Stimulated activated CD8-positive, alpha-beta memory T cell treated with anti-CD3 and anti-CD28 coated beads, Interleukin-4, amount 100 ng/mL, for 48 hours (primary cell): ENCODE data around the gene AKR7A2.

Source experiments
- DNase-seq: peaks from one replicate; pipeline ENCODE4 v3.0.0-alpha.2; 2020

The AKR7A2 gene

GRCh38 chr1:19311931-19312781 lies at the start of gene AKR7A2, which contains the start of gene SLC66A1:
Gene AKR7A2 (minus strand): TSS chr1:19312144. CDS start chr1:19312124, 20 bp downstream.
Gene SLC66A1 (plus strand): TSS chr1:19312326. CDS start chr1:19317678, 5,352 bp downstream.
- DNase-seq: peak; percentile 93

DNA sequence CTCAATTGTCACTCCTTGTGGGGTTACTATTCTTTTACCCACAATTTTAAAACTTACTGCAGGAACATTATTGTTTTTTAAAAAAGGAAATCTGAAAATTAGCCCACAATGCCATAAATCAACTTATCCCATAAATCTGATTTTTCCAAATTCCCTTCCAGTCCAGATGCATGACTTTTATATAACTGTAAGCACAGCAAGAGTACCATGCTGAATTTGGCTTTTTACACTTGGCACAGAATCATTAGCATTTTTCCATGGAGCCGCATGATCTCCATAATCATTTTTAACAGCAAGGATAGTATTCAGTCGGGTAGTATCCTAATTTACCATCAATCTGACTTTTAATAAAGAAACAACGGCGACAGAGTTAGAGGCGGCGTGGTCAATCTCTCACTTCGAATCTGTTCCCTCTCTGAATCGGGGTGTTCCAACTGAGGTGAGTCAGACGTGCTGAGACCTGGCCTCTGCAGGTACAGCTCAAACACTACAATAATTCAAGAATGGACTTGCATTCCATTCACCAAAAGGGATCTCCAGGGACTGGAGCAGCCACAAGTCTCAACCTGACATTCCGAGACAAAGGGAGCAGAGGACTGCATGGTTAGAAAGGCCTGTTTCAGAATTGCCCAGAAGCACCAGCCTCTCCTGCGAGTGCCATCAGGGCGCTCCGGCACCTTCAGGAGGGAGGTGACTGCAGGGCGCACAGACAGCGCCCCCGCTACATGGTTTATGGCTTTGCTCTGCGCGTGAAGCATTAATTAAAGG lies 49.1 kb upstream of the AKR7A2 start:
- no peak for DNase-seq

- no peak for DNase-seq
Observed at GRCh38 chr1:19360432-19360831, 48.5 kb upstream of the AKR7A2 start.

GRCh38 chr1:19360016-19360415 lies 48.1 kb upstream of the AKR7A2 start:
- DNase-seq: no peak

DNA sequence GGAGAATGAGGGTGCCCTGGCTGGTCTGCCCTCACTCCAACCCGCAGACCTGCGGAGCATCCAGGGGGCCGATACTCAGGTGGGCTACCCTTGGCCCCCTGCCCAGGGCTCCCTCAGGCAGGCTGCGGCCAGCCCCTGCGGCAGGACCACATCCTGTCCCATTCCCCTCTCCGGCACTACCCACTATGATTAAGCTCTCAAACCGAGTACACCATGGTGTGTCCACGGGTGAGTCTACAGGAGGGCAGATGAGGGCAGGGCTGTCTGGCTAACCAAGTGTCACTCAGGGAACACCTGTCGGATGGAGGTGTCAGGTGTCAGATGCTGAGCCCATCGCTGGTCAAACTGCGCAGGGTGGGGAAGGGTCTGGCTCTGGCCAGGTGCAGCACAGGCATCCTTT lies 47.4 kb upstream of the AKR7A2 start:
- no peak for DNase-seq

- DNase-seq: no peak
Observed at GRCh38 chr1:19358710-19359109, 46.8 kb upstream of the AKR7A2 start.

DNA sequence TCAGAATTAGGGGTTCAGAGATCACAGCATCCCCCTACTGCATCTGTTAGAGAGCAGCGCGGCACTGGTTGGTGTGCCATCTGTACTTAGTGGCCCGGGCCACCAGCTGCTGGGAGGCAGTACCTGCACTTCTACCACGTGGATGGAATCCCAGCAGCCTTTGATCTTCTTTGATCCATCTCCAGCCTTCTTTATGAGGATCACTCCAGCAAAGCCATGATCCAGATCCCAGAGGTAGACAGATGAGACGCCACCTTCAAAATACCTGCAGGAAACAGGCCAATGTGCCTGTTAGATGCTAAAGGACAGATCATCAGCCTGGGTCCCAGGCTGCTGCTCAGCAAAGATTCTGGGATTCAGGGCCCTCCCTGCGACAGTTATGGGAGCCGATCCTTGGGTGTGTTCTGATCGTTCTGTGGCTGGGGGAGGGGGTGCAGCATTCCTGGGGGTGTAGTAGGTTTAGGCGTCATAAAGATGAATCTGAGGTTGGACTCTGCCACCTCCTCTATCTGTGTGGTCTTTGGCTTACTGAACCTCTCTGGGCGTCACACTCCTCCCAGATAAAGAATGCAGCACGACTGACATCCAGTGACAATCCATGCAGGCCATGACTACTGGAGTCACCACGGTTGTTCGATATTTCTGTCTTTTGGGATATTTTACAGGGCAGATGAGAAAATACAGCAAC lies 45.5 kb upstream of the AKR7A2 start:
- no peak for DNase-seq

GRCh38 chr1:19356266-19356665 lies 44.3 kb upstream of the AKR7A2 start:
- DNase-seq: no peak

GRCh38 chr1:19354531-19354981 lies 42.6 kb upstream of the AKR7A2 start:
- no peak for DNase-seq

DNA sequence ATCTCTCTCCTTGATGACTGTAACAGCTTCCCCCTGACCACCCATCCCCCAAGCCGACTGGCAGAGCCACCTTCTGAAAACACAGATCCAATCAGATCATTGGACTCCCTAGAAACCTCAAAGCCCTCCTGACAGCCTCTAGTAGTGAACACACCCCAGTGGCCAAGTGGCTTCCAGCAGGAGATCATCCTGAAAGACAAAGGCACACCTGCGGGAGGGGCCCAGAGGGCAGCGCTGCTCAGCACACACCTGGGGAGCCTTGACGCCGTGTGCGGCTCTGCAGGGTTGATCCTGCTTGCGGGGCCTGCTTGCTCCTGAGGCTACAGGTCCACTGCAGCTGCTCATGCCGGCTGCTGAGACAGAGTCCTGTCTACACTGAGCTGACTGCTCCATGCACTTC lies 41.7 kb upstream of the AKR7A2 start:
- no peak for DNase-seq

GRCh38 chr1:19352839-19353238 lies 40.9 kb upstream of the AKR7A2 start:
- no peak for DNase-seq

- no peak for DNase-seq
Observed at GRCh38 chr1:19351873-19352272, 39.9 kb upstream of the AKR7A2 start.

DNA sequence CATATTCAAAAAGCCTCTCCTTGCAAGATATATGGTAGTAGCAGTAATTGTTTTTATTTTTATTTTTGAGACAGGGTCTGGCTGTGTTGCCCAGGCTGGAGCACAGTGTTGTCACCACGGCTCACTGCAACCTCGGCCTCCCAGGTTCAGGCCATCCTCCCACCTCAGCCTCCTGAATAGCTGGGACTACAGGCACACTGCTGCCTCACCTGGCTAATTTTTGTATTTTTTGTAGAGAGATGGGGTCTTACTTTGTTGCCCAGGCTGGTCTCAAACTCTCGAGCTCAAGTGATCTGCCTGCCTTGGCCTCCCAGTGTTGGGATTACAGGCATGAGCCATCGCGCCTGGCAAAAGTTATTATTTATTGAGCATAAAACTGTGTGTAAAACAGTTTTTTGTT lies 38.6 kb upstream of the AKR7A2 start:
- no peak for DNase-seq

- no peak for DNase-seq
Observed at GRCh38 chr1:19349999-19350398, 38.1 kb upstream of the AKR7A2 start.

DNA sequence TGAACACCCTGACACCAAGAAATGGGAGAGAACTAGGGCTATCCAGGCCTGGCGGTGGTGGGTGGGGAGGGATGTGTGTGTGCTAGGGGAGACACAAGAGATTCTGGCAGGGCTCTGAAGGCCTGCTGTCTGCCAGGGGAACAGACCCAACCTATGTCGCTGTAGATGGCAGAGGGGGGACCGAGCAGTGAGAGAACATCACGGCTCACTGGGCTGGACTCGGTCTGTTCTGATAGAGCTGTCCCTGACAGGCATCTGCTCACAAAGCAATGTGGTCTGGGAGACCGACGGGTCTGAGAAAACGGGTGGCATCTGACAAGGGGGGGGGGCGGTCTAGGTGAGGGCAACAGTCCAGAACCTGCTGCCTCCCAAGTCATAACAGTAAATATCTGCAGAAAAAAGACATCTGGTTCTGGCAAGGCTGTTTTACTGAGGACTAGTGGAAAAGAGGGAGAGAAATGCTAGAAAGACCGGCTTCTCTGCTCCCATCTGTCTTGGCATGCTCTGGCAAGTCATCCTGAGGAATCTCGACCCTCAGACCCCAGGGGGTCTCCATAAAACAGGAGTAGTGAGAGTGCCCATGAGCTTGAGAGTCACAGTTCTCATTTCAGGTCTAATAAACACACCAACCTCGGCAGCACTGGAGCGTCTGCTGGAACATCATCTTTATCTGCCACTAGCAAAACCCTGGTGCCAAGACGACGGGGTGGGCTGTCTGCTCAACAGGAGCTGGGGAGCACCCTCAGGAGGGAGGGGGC lies 36.7 kb upstream of the AKR7A2 start:
- DNase-seq: no peak

DNA sequence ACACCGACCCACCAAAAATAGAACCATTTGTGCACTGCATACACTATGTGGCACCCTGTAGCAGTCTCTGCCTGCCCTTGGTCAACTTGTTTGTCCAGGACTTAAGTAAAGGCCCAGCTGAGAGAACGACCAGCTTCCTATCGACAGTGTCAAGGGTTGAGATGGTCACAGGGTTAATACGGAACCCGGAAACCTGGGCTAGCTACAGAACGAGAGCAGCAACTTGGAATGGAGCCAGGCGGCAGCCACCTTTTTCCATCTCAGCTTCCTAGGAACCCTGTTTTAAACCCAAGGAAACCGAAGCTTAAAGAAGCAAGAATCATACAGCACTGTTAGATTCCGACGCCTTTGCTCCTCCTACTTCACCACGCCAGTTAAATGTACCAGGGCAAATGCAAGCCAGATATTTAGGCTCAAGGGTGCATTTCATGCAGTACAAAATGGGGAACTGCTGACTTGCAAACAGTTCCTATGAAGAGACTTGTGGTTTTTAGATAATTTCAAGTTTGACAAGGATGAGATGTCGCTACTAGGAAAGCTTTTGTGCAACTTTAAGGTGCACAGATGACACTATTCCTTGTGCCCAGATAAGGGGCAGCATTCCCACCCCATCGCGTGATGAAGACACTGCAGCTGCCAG lies 35.7 kb upstream of the AKR7A2 start:
- DNase-seq: no peak

DNA sequence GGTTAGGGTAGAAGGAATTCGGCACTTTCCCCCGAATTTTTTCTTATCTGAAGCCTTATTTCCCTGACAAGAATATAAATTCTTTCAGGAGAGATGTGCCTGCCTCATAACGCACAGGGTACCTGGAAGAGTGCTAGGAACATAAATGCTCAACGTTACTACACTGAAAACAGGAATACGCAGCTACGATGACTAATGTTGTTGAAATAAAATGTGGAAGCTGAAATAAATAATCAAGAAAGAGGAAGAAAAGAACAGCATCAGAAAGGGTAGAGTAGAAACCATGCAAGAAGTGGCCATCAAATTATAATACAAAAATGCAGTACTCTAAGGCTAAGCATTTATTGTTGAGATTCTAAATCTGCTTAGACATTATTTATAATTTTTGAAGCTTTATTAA lies 34.1 kb upstream of the AKR7A2 start:
- DNase-seq: no peak

- DNase-seq: no peak
Observed at GRCh38 chr1:19345391-19345790, 33.4 kb upstream of the AKR7A2 start.

GRCh38 chr1:19344831-19345230 lies 32.9 kb upstream of the AKR7A2 start:
- DNase-seq: no peak

- DNase-seq: peak; percentile 73
Observed at GRCh38 chr1:19344372-19344810, 32.4 kb upstream of the AKR7A2 start.

DNA sequence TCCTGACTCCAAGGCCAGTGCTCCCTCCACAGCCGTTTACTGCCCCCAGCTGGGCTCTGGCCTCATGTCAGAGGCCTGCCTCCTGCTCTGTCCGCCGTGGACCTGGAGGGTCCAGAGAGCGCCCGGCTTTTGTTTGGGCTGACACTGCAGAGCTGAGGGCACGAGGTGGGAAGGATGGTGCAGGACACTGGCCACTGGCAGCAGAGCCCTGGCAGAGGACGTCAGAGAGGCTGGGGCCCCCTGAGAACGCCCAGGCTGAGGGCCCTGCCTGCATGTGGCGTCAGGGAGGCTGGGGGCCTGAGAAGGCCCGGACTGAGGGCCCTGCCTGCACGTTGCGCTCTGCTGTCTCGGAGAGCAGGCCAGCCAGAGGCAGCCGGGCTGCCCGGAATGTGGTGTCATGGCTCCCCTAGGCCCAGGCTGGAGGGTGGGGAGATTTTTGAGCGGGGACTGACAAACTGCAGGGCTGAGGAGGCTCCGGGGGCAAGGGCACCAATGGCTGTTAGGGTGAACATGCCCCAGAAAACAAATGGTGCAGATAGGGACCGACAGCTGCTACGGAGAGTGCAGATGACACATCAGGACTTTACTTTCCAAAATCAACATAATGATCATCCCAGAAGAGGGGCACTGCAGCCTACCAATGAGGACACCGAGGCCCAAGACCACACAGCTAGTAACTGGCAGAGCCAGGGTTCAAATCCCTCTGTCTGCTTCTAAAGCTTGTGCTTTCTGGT lies 31.8 kb upstream of the AKR7A2 start:
- no peak for DNase-seq
